Liver (tissue), 9 donors: Measurements from ENCODE around the gene DYNC1LI2. TPM values are rescaled to one million over a fixed set of nuclear protein-coding genes. Genes with fewer than 3 reads are reported as not detected.

Source experiments
- DNase-seq: peaks from one replicate; pipeline ENCODE4 v3.0.0-alpha.2; 2017; ENCODE audit warnings: low spot score
- H3K27ac ChIP-seq, 2 donors: one replicate each; pipeline ENCODE4 v1.7.0; 2013; ENCODE audit warnings: inconsistent platforms in 2 of 2, low read length in 2 of 2, control low read depth in 1 of 2, low read depth in 1 of 2, mild to moderate bottlenecking in 1 of 2
- H3K27me3 ChIP-seq, 4 donors: one replicate each; pipeline versions ENCODE4 v1.6.1 to v1.7.0; 2013; ENCODE audit warnings: low read length in 3 of 4, inconsistent platforms in 1 of 4, mild to moderate bottlenecking in 1 of 4, moderate library complexity in 1 of 4; ENCODE audit not compliant: control insufficient read depth in 4 of 4, insufficient read depth in 4 of 4
- H3K36me3 ChIP-seq, 4 donors: one replicate each; pipeline versions ENCODE4 v1.6.1 to v1.7.0; 2013; ENCODE audit warnings: low read length in 3 of 4, mild to moderate bottlenecking in 3 of 4, low read depth in 1 of 4, moderate library complexity in 1 of 4; ENCODE audit not compliant: control insufficient read depth in 4 of 4, insufficient read depth in 3 of 4
- H3K4me1 ChIP-seq, 4 donors: one replicate each; pipeline versions ENCODE4 v1.6.1 to v1.7.0; 2013; ENCODE audit warnings: low read length in 3 of 4, mild to moderate bottlenecking in 3 of 4, moderate library complexity in 1 of 4; ENCODE audit not compliant: control insufficient read depth in 4 of 4, insufficient read depth in 4 of 4
- H3K4me3 ChIP-seq, 3 donors: one replicate each; pipeline versions ENCODE4 v1.6.1 to v1.7.0; 2013; ENCODE audit warnings: low read length in 3 of 3, control low read depth in 1 of 3, low read depth in 1 of 3, mild to moderate bottlenecking in 1 of 3
- H3K9ac ChIP-seq, 2 donors: one replicate each; pipeline ENCODE4 v1.7.0; 2013; ENCODE audit warnings: low read length in 2 of 2, mild to moderate bottlenecking in 2 of 2, moderate library complexity in 2 of 2, control low read depth in 1 of 2, low read depth in 1 of 2
- H3K9me3 ChIP-seq, 4 donors: one replicate each; pipeline versions ENCODE4 v1.6.1 to v1.7.0; 2013; ENCODE audit warnings: low read length in 3 of 4; ENCODE audit not compliant: control insufficient read depth in 4 of 4
- EGR1 ChIP-seq, 2 donors: IDR thresholded peaks; 2 replicates each; pipeline ENCODE4 v1.6.1; 2016 to 2018; ENCODE audit warnings: antibody characterized with exemption in 2 of 2, low read depth in 2 of 2
- FOXA2 ChIP-seq: IDR thresholded peaks from 2 replicates; pipeline ENCODE4 v1.6.1; 2016; ENCODE audit warnings: antibody characterized with exemption
- GABPA ChIP-seq, 2 donors: IDR thresholded peaks in 1 of 2; conservative IDR thresholded peaks in 1 of 2; 2 replicates each; pipeline ENCODE4 v1.6.1; 2016; ENCODE audit warnings: antibody characterized with exemption in 2 of 2, mild to moderate bottlenecking in 1 of 2, moderate library complexity in 1 of 2
- HNF4A ChIP-seq, 2 donors: conservative IDR thresholded peaks; 2 replicates each; pipeline ENCODE4 v1.6.1; 2016; ENCODE audit warnings: antibody characterized with exemption in 2 of 2, mild to moderate bottlenecking in 2 of 2
- HNF4G ChIP-seq: IDR thresholded peaks from 2 replicates; pipeline ENCODE4 v1.6.1; 2016; ENCODE audit warnings: antibody characterized with exemption
- JUND ChIP-seq, 2 donors: IDR thresholded peaks; 2 replicates each; pipeline ENCODE4 v1.6.1; 2016; ENCODE audit warnings: antibody characterized with exemption in 2 of 2
- NR2F2 ChIP-seq: IDR thresholded peaks from 2 replicates; pipeline ENCODE4 v1.6.1; 2016; ENCODE audit warnings: antibody characterized with exemption
- RAD21 ChIP-seq, 2 donors: IDR thresholded peaks; 2 replicates each; pipeline ENCODE4 v1.6.1; 2016; ENCODE audit warnings: antibody characterized with exemption in 2 of 2, mild to moderate bottlenecking in 2 of 2
- REST ChIP-seq: IDR thresholded peaks from 2 replicates; pipeline ENCODE4 v1.6.1; 2016; ENCODE audit warnings: antibody characterized with exemption, mild to moderate bottlenecking
- RXRA ChIP-seq, 2 donors: IDR thresholded peaks; 2 replicates each; pipeline ENCODE4 v1.6.1; 2017 to 2018; ENCODE audit warnings: antibody characterized with exemption in 2 of 2, mild to moderate bottlenecking in 1 of 2
- SP1 ChIP-seq: IDR thresholded peaks from 2 replicates; pipeline ENCODE4 v1.6.1; 2018; ENCODE audit warnings: antibody characterized with exemption, mild to moderate bottlenecking
- TAF1 ChIP-seq: conservative IDR thresholded peaks from 2 replicates; pipeline ENCODE4 v1.6.1; 2016; ENCODE audit warnings: antibody characterized with exemption, mild to moderate bottlenecking
- YY1 ChIP-seq: IDR thresholded peaks from 2 replicates; pipeline ENCODE4 v1.6.1; 2016; ENCODE audit warnings: antibody characterized with exemption, mild to moderate bottlenecking
- ZBTB33 ChIP-seq: IDR thresholded peaks from 2 replicates; pipeline ENCODE4 v1.6.1; 2016; ENCODE audit warnings: antibody characterized with exemption
- WGBS: extraction: QIAGEN DNeasy Blood & Tissue Kit; methylation state at CpG from one replicate; pipeline ENCODE4 v1.1.7; 2013; 5-methylcytosine and 5-hydroxymethylcytosine counted together
- polyA plus RNA-seq, 2 donors: library from polyadenylated mRNA; stranded (reverse) in 1 of 2; unstranded in 1 of 2; fragments of 200-250 nt in 1 of 2; fragments of >200 nt in 1 of 2; fragmentation: Nextera tagmentation in 1 of 2; extraction: Ambion mirVana in 1 of 2; gene quantifications; one replicate each; pipeline versions ENCODE4 v1.2.1 to v1.2.3, GENCODE V29; 2013 to 2015
- total RNA-seq, 2 donors: library from RNA; depleted of rRNA; stranded (reverse); fragments of >200 nt; gene quantifications; one replicate each; pipeline ENCODE4 v1.2.3, GENCODE V29; 2014
- TF ChIP-seq, protein P1 (sequence below): IDR thresholded peaks from 2 replicates; pipeline ENCODE4 v1.6.1; 2016; ENCODE audit warnings: antibody characterized with exemption
- TF ChIP-seq, protein P2 (sequence below): fragments of 150-350 bp; IDR thresholded peaks from 2 replicates; pipeline ENCODE4 v1.5.1; 2017; ENCODE audit warnings: improper control_type of control experiment, low read depth, low read length; ENCODE audit not compliant: missing input control
- TF ChIP-seq, protein P3 (sequence below): IDR thresholded peaks from 2 replicates; pipeline ENCODE4 v1.6.1; 2016; ENCODE audit warnings: antibody characterized with exemption
- donor health status: healthy.
- donor health status: healthy.
- donor health status: healthy.
- donor health status: healthy.
- donor health status: healthy.

DYNC1LI2 gene
- total and polyA plus RNA-seq, 4 donors = 14.2 to 106 (median 35.1) TPM

DNA sequence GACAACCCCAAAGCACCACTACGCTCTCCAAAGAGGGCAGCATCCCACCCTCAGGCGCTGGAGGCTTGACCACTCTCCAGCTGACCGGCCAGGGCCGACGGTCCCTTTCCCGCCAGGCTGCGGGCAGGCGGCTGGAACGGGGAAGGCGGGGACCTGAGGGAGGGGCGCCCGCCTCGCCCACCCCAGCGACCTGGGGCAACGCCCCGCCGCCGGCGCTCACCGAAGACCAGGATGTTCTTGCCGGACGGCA, 431 bp downstream of the DYNC1LI2 start (continued):
- no peak for TF ChIP-seq FOXA2
- TF ChIP-seq EGR1 (IDR thresholded peaks at IDR 0.05; ENCODE audit: low read depth in 2 of 2) = no peak
- no peak for TF ChIP-seq YY1
- no peak for TF ChIP-seq SP1
- TF ChIP-seq, protein P1, sequence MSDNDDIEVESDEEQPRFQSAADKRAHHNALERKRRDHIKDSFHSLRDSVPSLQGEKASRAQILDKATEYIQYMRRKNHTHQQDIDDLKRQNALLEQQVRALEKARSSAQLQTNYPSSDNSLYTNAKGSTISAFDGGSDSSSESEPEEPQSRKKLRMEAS = no peak
- no peak for TF ChIP-seq TAF1
- no peak for TF ChIP-seq JUND (IDR thresholded peaks at IDR 0.05)
- TF ChIP-seq GABPA (IDR thresholded peaks at IDR 0.05 in 1 of 2, conservative IDR thresholded peaks at IDR 0.05 in 1 of 2) = no peak

- Histone ChIP-seq H3K9me3 (no peaks in the 10 kb centered on the region), H3K36me3 (peaks cover 0 to 28% (median 19%) of the 10 kb centered on the region in 4 donors), H3K4me1 (peaks cover 4 to 26% (median 18%) of the 10 kb centered on the region in 4 donors), H3K9ac (peak overlapping the region; percentile 73 to 88), H3K27ac (peak overlapping the region in 1 of 2 donors; percentile 77), H3K4me3 (peak overlapping the region; percentile 54 to 96 (median 93)), H3K27me3 (no peaks in the 10 kb centered on the region)
- TF ChIP-seq HNF4A (conservative IDR thresholded peaks at IDR 0.05) (no peak), FOXA2 (no peak), YY1 (no peak), NR2F2 (no peak), HNF4G (no peak), TAF1 (no peak), SP1 (no peak), RAD21 (IDR thresholded peaks at IDR 0.05) (no peak), REST (no peak), RXRA (IDR thresholded peaks at IDR 0.05) (no peak), GABPA (IDR thresholded peaks at IDR 0.05 in 1 of 2, conservative IDR thresholded peaks at IDR 0.05 in 1 of 2) (no peak)
- 21% methylated on average over 12 of the region's 12 CpGs for WGBS
- DNase-seq = no peak
Observed at GRCh38 chr16:66750279-66751052, 943 bp downstream of the DYNC1LI2 start.

- peaks cover 6 to 30% (median 25%) of the 10 kb centered on the region in 4 donors for H3K36me3 ChIP-seq
- peaks cover 4 to 32% (median 25%) of the 10 kb centered on the region in 4 donors for H3K4me1 ChIP-seq
- TF ChIP-seq, protein P2, sequence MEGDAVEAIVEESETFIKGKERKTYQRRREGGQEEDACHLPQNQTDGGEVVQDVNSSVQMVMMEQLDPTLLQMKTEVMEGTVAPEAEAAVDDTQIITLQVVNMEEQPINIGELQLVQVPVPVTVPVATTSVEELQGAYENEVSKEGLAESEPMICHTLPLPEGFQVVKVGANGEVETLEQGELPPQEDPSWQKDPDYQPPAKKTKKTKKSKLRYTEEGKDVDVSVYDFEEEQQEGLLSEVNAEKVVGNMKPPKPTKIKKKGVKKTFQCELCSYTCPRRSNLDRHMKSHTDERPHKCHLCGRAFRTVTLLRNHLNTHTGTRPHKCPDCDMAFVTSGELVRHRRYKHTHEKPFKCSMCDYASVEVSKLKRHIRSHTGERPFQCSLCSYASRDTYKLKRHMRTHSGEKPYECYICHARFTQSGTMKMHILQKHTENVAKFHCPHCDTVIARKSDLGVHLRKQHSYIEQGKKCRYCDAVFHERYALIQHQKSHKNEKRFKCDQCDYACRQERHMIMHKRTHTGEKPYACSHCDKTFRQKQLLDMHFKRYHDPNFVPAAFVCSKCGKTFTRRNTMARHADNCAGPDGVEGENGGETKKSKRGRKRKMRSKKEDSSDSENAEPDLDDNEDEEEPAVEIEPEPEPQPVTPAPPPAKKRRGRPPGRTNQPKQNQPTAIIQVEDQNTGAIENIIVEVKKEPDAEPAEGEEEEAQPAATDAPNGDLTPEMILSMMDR = no peak
- TF ChIP-seq REST (no peak), FOXA2 (no peak), JUND (IDR thresholded peaks at IDR 0.05) (no peak), HNF4G (no peak), ZBTB33 (no peak), NR2F2 (no peak)
- TF ChIP-seq, protein P3, sequence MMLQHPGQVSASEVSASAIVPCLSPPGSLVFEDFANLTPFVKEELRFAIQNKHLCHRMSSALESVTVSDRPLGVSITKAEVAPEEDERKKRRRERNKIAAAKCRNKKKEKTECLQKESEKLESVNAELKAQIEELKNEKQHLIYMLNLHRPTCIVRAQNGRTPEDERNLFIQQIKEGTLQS = no peak
- H3K9me3 ChIP-seq = no peaks in the 10 kb centered on the region
- no peak overlapping the region for H3K9ac ChIP-seq
- no peak for DNase-seq
- no peak overlapping the region for H3K27ac ChIP-seq
- no peaks in the 10 kb centered on the region for H3K27me3 ChIP-seq
- no peak overlapping the region for H3K4me3 ChIP-seq
- 68% methylated on average over 1 of the region's 1 CpG for WGBS
Observed at GRCh38 chr16:66746682-66747081, 4.7 kb downstream of the DYNC1LI2 start.
